Measurements from ENCODE around the gene SLC1A3. TPM values are rescaled to one million over a fixed set of nuclear protein-coding genes. Genes with fewer than 3 reads are reported as not detected.

Gene SLC1A3
- total RNA-seq, 2 donors from 2014 or later, result 0.49 TPM; not detected in 1

DNA sequence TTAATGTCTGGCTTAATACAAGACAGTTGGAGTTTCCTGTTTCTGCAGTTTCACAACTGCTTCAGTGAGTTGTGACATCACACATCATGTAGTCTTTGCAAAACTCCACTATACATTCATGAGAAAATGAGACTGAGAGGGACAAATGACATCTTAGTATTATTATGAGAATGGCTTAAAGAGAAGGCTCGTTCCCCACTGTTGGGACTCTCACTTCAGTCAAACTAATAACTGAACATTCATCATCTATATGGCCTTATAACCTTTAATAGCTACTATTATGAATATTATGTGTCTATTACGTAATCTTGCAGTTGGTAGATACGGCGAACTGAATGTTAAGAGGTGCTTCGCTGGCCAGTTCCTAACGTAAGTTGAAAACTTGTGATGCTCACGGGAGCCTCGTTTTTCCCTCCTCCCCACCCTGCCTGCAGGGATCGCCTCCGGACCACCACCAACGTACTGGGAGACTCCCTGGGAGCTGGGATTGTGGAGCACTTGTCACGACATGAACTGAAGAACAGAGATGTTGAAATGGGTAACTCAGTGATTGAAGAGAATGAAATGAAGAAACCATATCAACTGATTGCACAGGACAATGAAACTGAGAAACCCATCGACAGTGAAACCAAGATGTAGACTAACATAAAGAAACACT is 79.4 kb downstream of the SLC1A3 start:
- ATAC-seq, result no peak
- no peaks in the 10 kb centered on the region for H3K36me3 Mint-ChIP-seq
- no peaks in the 10 kb centered on the region for H3K9me3 Mint-ChIP-seq
- no peak for DNase-seq (ENCODE audit: low spot score in 2 of 2)
- no peak overlapping the region for H3K27ac Mint-ChIP-seq

DNA sequence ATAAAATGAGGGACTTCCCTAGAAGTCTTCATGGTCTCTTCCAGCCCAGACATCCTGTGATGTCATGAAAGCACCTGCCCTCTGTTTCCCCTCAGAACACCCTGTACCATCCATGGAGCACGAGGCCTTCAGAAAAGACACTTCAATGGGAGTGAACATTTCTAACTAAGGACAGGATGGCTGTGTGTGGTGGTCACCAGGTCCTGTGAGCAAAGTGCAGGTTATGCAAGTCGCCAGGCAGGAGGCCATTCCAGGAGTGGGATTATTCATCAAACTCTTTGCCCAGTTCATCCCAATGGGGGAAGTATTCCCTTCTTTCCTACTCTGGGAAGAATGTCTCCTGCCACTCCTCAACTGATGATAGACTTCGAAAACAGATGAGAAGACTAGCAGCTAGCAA is 80.5 kb downstream of the SLC1A3 start:
- no peak for DNase-seq (ENCODE audit: low spot score in 2 of 2)
- no peak for ATAC-seq
- H3K27ac Mint-ChIP-seq, result no peak overlapping the region
- no peaks in the 10 kb centered on the region for H3K9me3 Mint-ChIP-seq
- peaks cover 0 to 5% of the 10 kb centered on the region in 2 donors for H3K36me3 Mint-ChIP-seq

DNA sequence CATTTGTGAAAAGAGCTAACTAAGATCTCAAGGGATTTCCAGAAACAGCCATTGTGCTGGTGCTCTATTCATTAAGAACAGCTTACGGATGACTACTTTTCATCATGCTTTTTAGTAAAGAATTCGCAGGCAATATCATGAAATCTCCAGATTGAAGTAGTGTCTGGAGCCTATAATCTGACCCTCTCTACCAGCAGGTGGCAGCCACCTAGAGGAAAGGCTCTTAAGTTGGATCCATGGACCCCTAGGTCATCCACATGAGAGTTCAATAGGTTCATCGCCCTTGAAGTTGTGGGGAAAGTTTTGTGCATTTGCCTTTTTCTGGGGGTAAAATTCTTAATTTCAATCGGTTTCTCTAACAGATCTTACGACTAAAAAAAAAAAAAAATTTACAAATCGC is 82.3 kb downstream of the SLC1A3 start:
- H3K27ac Mint-ChIP-seq, result no peak overlapping the region
- H3K9me3 Mint-ChIP-seq, result no peaks in the 10 kb centered on the region
- ATAC-seq (no peak), DNase-seq (ENCODE audit: low spot score in 2 of 2) (no peak)
- peaks cover 0 to 5% of the 10 kb centered on the region in 2 donors for H3K36me3 Mint-ChIP-seq

DNA sequence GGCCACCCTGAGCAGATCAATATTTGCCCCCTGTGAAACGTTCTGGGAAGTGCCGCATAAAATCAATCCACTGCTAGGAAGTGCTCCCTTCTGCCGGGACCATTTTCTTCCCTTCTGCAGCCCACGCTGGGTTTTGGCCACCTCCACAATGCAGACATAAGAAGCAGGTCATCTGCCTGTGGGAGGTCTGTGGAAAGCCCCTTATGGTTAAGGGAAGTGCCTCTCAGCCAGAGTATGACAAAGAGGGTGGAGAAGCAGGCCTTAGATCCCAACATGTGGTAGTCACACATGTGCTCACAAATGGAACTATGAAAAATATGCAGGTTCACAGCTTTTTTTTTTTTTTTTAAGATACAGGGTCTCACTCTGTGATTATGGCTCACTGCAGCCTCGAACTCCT is 82.8 kb downstream of the SLC1A3 start:
- no peak for DNase-seq (ENCODE audit: low spot score in 2 of 2)
- Mint-ChIP-seq H3K27ac (no peak overlapping the region), H3K9me3 (no peaks in the 10 kb centered on the region)

DNA sequence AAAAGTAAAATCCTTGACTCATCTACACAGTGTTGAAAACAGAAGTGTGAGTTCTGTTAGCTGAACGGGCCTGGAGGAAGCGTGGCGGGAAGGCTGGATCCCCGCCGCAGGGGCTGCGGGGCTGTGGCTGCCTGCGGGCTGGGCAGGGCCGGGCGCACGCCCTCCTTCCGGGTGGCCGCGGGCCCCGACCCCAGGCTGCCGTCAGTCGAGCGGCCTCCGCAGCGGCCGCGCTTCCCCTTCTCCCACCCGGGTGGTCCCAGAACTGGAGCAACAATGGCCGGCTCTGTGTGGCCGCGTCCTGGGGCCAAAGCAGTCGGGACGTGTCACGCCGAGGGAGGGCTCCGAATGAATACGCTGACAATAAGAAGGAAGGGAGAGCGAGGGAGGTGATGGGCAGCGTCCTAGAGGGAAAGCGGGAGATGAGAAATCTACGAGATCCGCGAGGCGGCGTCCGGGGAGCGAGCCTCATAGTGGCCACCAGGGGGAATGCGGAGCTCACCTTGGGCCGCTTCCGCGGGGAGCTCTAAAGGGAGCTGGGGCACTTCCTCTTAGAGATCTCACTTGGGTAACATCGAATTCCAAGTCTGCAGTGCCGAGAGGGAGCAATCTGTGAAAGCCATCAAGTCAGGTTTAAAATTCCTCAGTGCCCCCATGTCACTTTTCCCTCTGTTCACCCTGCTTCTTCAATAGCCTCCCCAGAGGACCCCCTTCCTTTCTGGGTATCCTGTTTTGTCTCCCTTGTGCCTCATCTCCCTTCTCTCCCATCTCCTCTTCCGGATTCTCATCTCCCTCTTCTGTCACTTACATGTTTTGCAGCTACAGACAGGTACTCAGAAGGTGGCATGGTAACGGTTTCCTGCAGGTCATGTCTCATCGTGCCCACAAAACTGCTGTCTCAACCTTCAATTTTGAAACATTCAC is 83.9 kb downstream of the SLC1A3 start:
- Mint-ChIP-seq H3K27ac (peak overlapping the region; percentile 18 to 28), H3K36me3 (peaks cover 0 to 5% of the 10 kb centered on the region in 2 donors), H3K9me3 (no peaks in the 10 kb centered on the region)
- peak; percentile 57 to 67 for DNase-seq (ENCODE audit: low spot score in 2 of 2)
- peak; percentile 88 to 89 for ATAC-seq

More for the DNA sequence above, 82.8 kb downstream of the SLC1A3 start:
- H3K36me3 Mint-ChIP-seq, result peaks cover 0 to 5% of the 10 kb centered on the region in 2 donors
- ATAC-seq, result no peak

DNA sequence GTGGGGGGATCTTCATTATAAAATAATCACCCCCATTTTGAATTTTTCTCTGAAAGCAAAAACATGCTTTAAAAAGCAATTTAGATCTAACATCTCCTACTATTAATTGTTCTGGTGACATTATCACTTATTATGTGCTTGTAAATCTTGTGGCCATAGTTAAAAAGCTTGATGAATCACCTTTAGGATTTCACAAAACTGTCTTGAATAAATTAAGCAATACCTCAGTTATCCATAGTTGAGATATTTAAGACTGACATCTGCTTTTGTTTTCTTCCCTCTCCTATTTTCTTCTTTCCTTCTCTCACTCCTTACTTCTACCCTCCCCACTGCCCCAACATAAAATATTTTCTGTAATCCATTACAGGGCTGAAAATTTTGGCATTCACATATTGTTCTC is 84.8 kb downstream of the SLC1A3 start:
- DNase-seq (ENCODE audit: low spot score in 2 of 2) (no peak), ATAC-seq (no peak)
- no peak overlapping the region for H3K27ac Mint-ChIP-seq
- peaks cover 0 to 5% of the 10 kb centered on the region in 2 donors for H3K36me3 Mint-ChIP-seq
- H3K9me3 Mint-ChIP-seq, result no peaks in the 10 kb centered on the region

DNA sequence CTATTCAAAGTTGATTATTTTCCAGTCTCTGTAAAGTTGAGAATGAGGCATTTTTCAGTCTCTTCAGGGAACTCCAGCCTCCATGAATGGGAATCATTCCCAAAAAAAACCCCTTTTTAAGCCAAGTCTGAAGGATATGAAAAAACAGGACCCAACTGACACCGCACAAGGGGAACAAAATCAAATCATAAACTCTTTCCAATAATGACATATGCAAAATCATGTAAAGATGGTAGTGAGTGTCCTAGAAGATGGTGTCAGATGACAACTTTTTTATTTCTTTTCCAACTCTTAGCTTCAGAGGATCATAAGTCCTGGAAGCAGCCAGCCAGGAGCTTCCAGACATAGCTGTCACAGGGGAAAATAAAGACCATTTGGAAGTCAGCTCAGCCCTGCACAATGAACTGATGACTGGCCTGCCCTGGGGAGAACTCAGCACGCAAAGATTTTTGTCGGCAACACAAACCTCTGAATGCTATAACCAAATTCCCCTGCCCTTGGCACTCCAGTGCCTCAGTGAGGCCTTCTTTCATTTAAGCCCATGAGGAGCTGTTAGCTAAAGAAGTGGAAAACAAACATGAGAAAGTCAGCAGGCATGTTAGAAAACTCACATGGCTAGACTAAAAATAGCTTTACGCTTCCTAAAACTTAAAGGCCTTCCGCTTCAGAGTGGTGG is 85.4 kb downstream of the SLC1A3 start:
- DNase-seq (ENCODE audit: low spot score in 2 of 2) (no peak), ATAC-seq (no peak)
- Mint-ChIP-seq H3K9me3 (no peaks in the 10 kb centered on the region), H3K36me3 (peaks cover 0 to 5% of the 10 kb centered on the region in 2 donors), H3K27ac (no peak overlapping the region)

DNA sequence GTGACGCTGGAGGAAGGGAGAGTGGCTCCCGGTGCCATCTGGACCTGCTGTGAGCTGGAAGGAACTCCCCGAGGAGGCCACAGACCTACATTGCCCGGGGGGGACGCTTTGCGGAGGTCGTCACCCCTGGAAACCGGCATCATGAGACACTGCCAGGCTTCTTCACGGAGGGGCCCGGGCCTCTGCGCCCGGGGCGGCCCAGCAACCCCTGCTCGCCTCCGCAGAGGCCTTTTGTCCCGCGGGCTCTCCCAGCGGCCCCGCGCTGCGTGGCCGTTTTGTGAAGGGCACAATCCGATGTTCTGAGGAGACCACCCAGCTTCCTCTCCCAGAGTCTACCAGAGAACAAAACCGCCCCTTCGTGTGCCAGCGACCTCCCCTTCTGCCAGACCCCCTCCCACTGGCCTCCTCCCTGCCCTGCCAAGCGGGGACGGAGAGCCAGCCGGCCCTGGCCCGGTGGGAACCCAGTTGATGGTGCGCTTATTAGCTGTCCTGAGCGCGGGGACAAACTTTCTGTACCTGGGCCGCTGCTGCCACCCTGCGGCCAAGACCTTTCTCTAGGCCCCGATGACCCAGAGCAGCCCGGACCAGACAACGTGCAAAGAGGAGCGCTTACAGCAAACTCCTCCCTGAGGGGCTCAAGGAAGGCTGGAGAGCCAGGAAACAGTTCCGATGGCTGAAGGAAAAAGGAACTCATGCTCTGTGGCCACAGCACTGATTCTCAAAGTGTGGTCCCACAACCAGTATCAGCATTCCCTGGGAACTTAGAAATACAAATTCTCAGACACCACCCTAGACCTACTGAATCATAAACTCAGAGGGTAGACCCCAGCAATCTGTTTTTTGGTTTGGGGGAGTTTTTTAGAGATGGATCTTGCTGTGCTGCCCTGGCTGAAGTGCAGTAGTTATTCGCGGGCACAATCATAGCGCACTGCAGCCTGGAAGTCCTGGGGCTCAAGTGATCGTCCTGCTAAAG is 86.7 kb downstream of the SLC1A3 start:
- Mint-ChIP-seq H3K36me3 (peaks cover 0 to 5% of the 10 kb centered on the region in 2 donors), H3K27ac (no peak overlapping the region), H3K9me3 (no peaks in the 10 kb centered on the region)
- ATAC-seq, result peak; percentile 60 to 68
- DNase-seq (ENCODE audit: low spot score in 2 of 2), result peak; percentile 49 to 57

DNA sequence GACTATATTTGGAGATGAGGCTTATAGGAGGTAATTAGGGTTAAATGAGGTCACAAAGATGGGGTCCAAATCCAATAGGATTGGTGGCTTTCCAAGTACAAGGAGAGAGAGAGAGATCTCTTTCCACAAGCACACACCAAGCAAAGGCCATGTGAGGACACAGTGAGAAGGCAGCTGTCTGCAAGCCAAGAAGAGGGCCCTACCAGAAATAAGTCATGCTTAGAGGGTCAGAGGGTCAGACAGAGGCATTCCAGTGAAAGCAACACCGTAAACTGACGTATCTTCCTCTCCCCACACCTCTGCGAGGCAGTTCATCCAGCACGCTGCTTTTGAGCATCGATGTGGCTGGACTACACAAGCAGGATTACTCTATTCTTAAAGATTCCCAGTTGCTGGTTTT is 87.9 kb downstream of the SLC1A3 start:
- DNase-seq (ENCODE audit: low spot score in 2 of 2), result no peak
- Mint-ChIP-seq H3K36me3 (peaks cover 0 to 5% of the 10 kb centered on the region in 2 donors), H3K27ac (no peak overlapping the region), H3K9me3 (no peaks in the 10 kb centered on the region)
- ATAC-seq, result no peak

DNA sequence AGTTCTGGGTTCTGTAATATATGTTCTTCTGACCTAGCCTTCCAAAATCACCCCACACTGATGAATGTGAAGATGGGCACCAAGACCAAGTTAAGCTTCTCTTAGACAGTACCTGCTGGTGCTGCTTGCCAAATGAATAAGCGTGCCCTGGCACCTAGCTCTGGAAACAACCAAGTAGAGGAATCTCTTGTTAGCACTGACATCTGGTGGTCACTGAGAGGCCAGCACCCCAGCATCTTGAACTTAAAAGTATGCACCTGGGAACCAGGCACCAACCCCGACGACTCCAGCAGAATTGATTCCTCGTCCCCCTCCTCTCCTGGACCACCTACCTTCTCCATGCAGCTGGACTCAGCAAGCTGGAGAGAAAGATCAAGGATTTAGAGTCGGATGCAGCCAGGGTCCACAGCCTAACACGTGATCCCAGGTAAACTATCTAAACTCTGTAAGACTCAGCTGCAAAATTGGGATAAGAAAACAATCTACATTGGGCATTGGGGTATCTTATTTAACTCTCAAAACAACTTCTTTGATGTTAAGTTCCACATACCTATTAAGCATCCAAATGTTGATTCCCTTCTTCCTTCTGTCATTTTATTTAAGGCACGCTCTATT is 89.8 kb downstream of the SLC1A3 start:
- peak in 1 of 2 donors; percentile 40 for DNase-seq (ENCODE audit: low spot score in 2 of 2)
- Mint-ChIP-seq H3K27ac (no peak overlapping the region), H3K36me3 (peaks cover 0 to 5% of the 10 kb centered on the region in 2 donors), H3K9me3 (no peaks in the 10 kb centered on the region)
- ATAC-seq, result peak; percentile 63 to 65

DNA sequence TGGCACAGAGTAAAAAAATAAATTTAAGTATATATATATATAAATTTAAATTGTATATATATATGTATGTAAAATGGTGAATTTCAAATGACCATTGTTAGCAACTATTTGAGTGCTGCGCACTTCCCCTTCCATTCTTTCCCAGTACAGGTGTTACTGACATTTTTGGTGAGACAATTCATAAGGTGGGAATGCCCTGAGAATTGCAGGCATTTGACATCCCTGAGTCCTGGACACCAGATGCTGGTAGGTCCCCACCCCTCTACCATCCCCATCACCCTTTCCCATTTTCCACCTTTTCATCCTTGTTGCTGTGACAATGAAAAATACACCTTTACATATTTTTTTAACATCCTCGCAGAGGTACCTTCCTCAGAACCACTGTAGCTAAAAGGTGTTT is 91.6 kb downstream of the SLC1A3 start:
- Mint-ChIP-seq H3K27ac (no peak overlapping the region), H3K9me3 (no peaks in the 10 kb centered on the region), H3K36me3 (peaks cover 0 to 4% of the 10 kb centered on the region in 2 donors)
- DNase-seq (ENCODE audit: low spot score in 2 of 2) (no peak), ATAC-seq (no peak)

DNA sequence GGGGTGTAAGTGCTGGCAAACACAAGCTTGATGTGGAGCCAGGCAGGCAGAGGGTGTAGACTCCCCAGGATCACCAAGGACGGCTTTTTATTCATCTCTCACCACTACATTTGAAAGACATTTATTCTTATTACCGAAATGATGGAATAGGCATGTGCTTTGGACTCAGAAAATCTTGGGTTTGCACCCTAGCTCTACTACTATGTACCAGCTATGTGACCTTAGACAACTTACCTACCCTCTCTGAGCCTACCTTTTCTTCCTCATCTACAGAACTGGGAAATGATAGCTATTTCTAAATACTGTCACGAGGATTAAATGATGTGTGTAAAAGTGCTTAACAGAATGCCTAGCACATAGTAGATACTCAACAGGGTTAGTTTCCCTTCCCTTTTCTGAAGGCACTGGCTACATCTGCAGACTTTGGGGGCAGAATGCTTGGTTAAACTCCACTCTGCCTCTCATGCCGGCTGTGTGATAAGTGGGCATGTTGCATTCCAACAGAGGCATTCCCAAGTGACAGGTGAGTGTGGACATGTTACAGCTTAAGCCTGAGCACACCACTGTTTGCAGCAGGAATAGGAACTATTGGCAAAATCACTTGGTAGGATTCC is 94.8 kb downstream of the SLC1A3 start:
- peak overlapping the region in 1 of 2 donors; percentile 9 for H3K27ac Mint-ChIP-seq
- no peak for ATAC-seq
- H3K36me3 Mint-ChIP-seq, result peaks cover 0 to 4% of the 10 kb centered on the region in 2 donors
- no peak for DNase-seq (ENCODE audit: low spot score in 2 of 2)
- no peaks in the 10 kb centered on the region for H3K9me3 Mint-ChIP-seq

DNA sequence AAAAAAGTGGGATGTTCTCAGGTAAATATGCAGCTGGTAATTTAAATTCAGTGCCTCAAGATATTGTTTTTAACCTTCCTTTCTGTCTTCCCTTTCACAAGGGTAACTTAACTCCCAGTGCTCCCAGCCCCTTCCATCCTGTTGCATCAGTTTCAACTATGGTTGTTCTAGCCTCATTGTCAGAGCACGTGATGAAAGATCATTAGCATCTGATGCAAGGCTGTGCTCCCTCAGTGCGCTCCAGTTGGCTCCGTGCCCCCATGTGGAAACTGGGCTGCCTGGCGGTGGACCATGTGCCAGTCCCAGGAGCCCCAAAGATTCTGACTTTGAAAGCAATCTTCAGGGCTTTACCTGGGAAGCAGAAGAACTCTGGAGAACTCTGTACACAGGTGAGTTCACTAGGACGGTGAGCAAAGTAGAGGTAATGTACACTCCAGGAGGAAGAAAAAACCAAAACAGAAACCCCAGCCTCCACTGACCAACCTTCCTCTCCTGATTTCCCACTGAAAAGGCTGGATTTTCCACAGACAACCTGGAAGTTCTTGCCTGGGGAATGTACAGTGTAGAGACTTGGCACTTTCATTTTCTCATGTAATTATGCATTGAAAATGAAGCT is 96.9 kb downstream of the SLC1A3 start:
- Mint-ChIP-seq H3K27ac (no peak overlapping the region), H3K36me3 (peaks cover 4 to 6% of the 10 kb centered on the region in 2 donors), H3K9me3 (peaks cover 0 to 3% of the 10 kb centered on the region in 2 donors)
- DNase-seq (ENCODE audit: low spot score in 2 of 2) (no peak), ATAC-seq (no peak)

DNA sequence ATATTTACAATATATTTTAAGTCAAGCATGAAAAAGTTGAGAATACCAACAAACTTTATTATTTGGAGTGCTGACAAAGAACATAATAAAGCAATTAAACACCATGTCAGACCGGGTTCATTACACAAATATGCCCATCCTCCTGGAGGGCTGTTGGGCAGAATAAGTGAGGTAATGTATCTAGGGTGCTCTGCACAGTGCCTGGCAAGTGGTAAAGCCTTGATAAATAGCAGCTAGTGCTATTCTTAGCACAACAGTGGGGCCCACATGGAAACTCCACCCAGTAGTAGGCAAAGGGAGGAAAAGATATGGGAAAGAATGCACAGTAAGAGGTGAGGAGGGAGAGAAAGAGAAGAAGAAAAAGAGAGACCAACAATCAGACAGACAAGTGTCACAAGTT is 97.7 kb downstream of the SLC1A3 start:
- Mint-ChIP-seq H3K9me3 (peaks cover 0 to 3% of the 10 kb centered on the region in 2 donors), H3K27ac (no peak overlapping the region), H3K36me3 (peaks cover 6 to 7% of the 10 kb centered on the region in 2 donors)
- no peak for ATAC-seq
- DNase-seq (ENCODE audit: low spot score in 2 of 2), result no peak

DNA sequence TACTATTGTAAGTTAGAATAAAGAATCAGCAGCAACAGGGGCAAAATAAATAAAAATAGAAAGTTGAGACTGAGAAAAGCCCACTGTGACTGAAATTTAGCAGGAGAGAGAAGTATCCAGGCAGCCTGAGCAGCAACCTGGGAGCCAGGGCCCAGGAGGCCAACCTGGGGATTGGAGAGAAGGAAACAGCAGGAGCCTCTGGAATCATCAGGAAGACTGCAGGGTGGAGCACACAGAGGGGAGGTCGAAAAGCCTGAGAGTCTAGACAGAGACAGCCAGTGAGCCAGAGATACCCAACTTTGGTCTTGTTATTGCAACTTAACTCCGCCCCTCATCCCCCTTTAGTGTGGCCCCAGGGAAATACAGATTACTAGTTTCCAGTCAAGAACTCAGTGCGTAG is 98.6 kb downstream of the SLC1A3 start:
- H3K27ac Mint-ChIP-seq, result no peak overlapping the region
- DNase-seq (ENCODE audit: low spot score in 2 of 2), result no peak
- ATAC-seq, result no peak
- H3K36me3 Mint-ChIP-seq, result peaks cover 6 to 9% of the 10 kb centered on the region in 2 donors
- peaks cover 0 to 3% of the 10 kb centered on the region in 2 donors for H3K9me3 Mint-ChIP-seq
